GM19025 (cell line): ENCODE data around the gene TAGLN.

Experiments used
- ATAC-seq: cut with Tn5 transposase; IDR thresholded peaks from one replicate; pipeline ENCODE4 v1.9.1; 2021; ENCODE audit warnings: mild to moderate bottlenecking, low read depth, moderate library complexity; ENCODE audit not compliant: unreplicated experiment

The TAGLN gene

GRCh38 chr11:117229411-117229810 lies 30.2 kb downstream of the TAGLN start:
- ATAC-seq, result no peak

- no peak for ATAC-seq
Measured at GRCh38 chr11:117229931-117230285, 30.7 kb downstream of the TAGLN start.

GRCh38 chr11:117230286-117230961 lies 31.3 kb downstream of the TAGLN start:
- no peak for ATAC-seq

GRCh38 chr11:117230999-117231841 lies 32.0 kb downstream of the TAGLN start:
- no peak for ATAC-seq

- no peak for ATAC-seq
Measured at GRCh38 chr11:117231842-117232091, 32.6 kb downstream of the TAGLN start, which contains the start of gene PCSK7. PCSK7 (minus strand) TSS chr11:117232073; CDS start chr11:117229844, 2,229 bp downstream.

GRCh38 chr11:117232092-117232878 lies 33.1 kb downstream of the TAGLN start, which contains the start of gene RNF214:
RNF214 (plus strand) TSS chr11:117232671; CDS start chr11:117234273, 1,602 bp downstream.
- ATAC-seq, result peak; percentile 69

- no peak for ATAC-seq
Measured at GRCh38 chr11:117232911-117233409, 33.8 kb downstream of the TAGLN start.

- no peak for ATAC-seq
Measured at GRCh38 chr11:117238221-117238620, 39.1 kb downstream of the TAGLN start.

- ATAC-seq, result no peak
Measured at GRCh38 chr11:117239295-117239694, 40.1 kb downstream of the TAGLN start.

- ATAC-seq, result no peak
Measured at GRCh38 chr11:117248341-117248740, 49.2 kb downstream of the TAGLN start.

- ATAC-seq, result no peak
Measured at GRCh38 chr11:117249571-117249970, 50.4 kb downstream of the TAGLN start.

GRCh38 chr11:117251506-117251905 lies 52.3 kb downstream of the TAGLN start:
- ATAC-seq, result no peak

GRCh38 chr11:117255966-117256365 lies 56.8 kb downstream of the TAGLN start:
- no peak for ATAC-seq

- no peak for ATAC-seq
Measured at GRCh38 chr11:117256573-117256972, 57.4 kb downstream of the TAGLN start.
